ENCODE results near the gene ATG10.
"Not testable (repeated sequence)": the region's sequence is repeated elsewhere in the genome, so short reads cannot be mapped to it uniquely, and the experiment has no call there.

ATG10 gene

DNA sequence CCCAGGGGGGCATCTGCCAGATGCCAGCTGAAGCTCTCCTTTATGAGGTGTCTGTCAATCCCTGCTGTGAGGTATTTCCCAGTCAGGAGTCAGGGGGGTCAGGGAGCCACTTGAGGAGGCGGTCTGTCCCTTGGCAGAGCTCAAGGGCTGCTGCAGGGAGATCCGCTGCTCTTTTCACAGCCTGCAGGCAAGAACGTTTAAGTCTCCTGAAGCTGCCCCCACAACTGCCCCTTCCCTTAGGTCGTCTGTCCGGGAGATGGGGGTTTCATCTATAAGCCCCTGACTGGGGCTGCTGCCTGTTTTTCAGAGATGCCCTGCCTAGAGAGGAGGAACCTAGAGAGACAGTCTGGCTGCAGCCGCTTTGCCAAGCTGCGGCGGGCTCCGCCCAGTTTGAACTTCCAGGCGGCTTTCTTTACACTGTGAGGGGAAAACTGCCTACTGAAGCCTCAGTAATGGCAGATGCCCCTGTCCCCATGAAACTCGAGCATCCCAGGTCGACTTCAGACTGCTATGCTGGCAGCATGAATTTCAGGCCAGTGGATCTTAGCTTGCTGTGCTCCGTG lies 158.0 kb downstream of the ATG10 start:
- no peak overlapping the region for H2BK5ac ChIP-seq (ENCODE audit: low read length)
- no peak overlapping the region for H2BK120ac ChIP-seq (ENCODE audit: low read depth, low read length)
- H4K8ac ChIP-seq (ENCODE audit: low read depth, low read length): no peak overlapping the region
- no peak overlapping the region for H3K23ac ChIP-seq (ENCODE audit: low read length)
- H3K4me1 ChIP-seq (ENCODE audit: control insufficient read depth, low read depth, low read length): peaks cover 2% of the 10 kb centered on the region
- no peak overlapping the region for H3K18ac ChIP-seq (ENCODE audit: low read length)
- H3K36me3 ChIP-seq (ENCODE audit: control insufficient read depth, insufficient read depth, low read length): no peaks in the 10 kb centered on the region
- no peaks in the 10 kb centered on the region for H3K79me1 ChIP-seq (ENCODE audit: low read length)
- DNase-seq: peak; percentile 80
- H3K4me2 ChIP-seq (ENCODE audit: low read length): no peak overlapping the region
- H4K5ac ChIP-seq (ENCODE audit: low read length): no peak overlapping the region
- no peak overlapping the region for H2BK15ac ChIP-seq (replicated peaks; ENCODE audit: low read depth)
- H2AK5ac ChIP-seq (ENCODE audit: low read length): no peak overlapping the region
- H3K27ac ChIP-seq (ENCODE audit: low read depth, low read length): no peak overlapping the region
- no CpG with 5 or more reads among the region's 13 CpGs for WGBS (ENCODE audit: extremely low coverage, insufficient coverage, low lambda C conversion rate)
- no peak overlapping the region for H3K4ac ChIP-seq (ENCODE audit: low read depth, low read length)
- H3K4me3 ChIP-seq (ENCODE audit: low read length): no peak overlapping the region
- no peaks in the 10 kb centered on the region for H3K79me2 ChIP-seq (ENCODE audit: control insufficient read depth, insufficient read depth, low read length)
- H3K27me3 ChIP-seq (ENCODE audit: insufficient read depth, low read length, poor library complexity): no peaks in the 10 kb centered on the region
- no peak overlapping the region for H3K9ac ChIP-seq (ENCODE audit: low read length)
- no peak overlapping the region for H3K56ac ChIP-seq (ENCODE audit: low read length)

DNA sequence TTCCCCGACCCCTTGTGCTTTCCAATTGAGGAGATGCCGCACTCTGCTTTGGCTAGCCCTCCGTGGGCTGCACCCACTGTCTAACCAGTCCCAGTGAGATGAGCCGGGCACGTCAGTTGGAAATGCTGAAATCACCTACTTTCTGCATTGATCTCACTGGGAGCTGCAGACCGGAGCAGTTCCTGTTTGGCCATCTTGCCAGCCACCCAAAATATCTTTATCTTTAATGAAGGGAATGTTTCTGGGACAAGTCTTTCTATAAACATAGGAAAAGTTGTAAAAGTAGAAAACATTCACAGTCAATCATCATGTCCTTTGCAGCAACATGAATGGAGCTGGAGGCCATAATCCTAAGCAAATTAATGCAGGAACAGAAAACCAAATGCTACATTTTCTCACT lies 158.8 kb downstream of the ATG10 start:
- no peak overlapping the region for H3K18ac ChIP-seq (ENCODE audit: low read length)
- H3K23ac ChIP-seq (ENCODE audit: low read length): no peak overlapping the region
- H4K5ac ChIP-seq (ENCODE audit: low read length): no peak overlapping the region
- H3K27ac ChIP-seq (ENCODE audit: low read depth, low read length): no peak overlapping the region
- H2BK5ac ChIP-seq (ENCODE audit: low read length): no peak overlapping the region
- no peaks in the 10 kb centered on the region for H3K27me3 ChIP-seq (ENCODE audit: insufficient read depth, low read length, poor library complexity)
- no peaks in the 10 kb centered on the region for H3K79me2 ChIP-seq (ENCODE audit: control insufficient read depth, insufficient read depth, low read length)
- no peak overlapping the region for H3K9ac ChIP-seq (ENCODE audit: low read length)
- no peak overlapping the region for H3K56ac ChIP-seq (ENCODE audit: low read length)
- DNase-seq: no peak
- no peak overlapping the region for H3K4me2 ChIP-seq (ENCODE audit: low read length)
- H3K79me1 ChIP-seq (ENCODE audit: low read length): no peaks in the 10 kb centered on the region
- H3K4me3 ChIP-seq (ENCODE audit: low read length): no peak overlapping the region
- H2AK5ac ChIP-seq (ENCODE audit: low read length): no peak overlapping the region
- no peak overlapping the region for H2BK15ac ChIP-seq (replicated peaks; ENCODE audit: low read depth)
- H3K4ac ChIP-seq (ENCODE audit: low read depth, low read length): no peak overlapping the region
- H3K36me3 ChIP-seq (ENCODE audit: control insufficient read depth, insufficient read depth, low read length): no peaks in the 10 kb centered on the region
- no peak overlapping the region for H2BK120ac ChIP-seq (ENCODE audit: low read depth, low read length)
- no CpG with 5 or more reads among the region's 6 CpGs for WGBS (ENCODE audit: extremely low coverage, insufficient coverage, low lambda C conversion rate)
- no peak overlapping the region for H4K8ac ChIP-seq (ENCODE audit: low read depth, low read length)
- peaks cover 2% of the 10 kb centered on the region for H3K4me1 ChIP-seq (ENCODE audit: control insufficient read depth, low read depth, low read length)

DNA sequence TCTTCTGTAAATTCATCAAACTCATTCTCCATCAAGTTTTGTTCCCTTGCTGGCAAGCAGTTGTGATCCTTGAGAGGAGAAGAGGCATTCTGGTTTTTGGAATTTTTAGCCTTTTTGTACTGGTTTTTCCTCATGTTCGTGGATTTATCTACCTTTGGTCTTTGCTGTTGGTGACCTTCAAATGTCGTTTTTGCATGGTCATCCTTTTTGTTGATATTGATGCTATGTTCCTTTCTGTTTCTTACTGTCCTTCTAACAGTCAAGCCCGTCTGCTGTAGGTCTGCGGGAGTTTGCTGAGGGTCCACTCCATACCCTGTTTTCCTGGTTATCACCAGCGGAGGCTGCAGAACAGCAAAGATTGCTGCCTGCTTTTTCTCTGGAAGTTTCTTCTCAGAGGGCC lies 165.4 kb downstream of the ATG10 start:
- H3K4ac ChIP-seq (ENCODE audit: low read depth, low read length): no peak overlapping the region
- H3K36me3 ChIP-seq (ENCODE audit: control insufficient read depth, insufficient read depth, low read length): no peaks in the 10 kb centered on the region
- H2BK120ac ChIP-seq (ENCODE audit: low read depth, low read length): no peak overlapping the region
- no peak overlapping the region for H3K9ac ChIP-seq (ENCODE audit: low read length)
- no peaks in the 10 kb centered on the region for H3K4me1 ChIP-seq (ENCODE audit: control insufficient read depth, low read depth, low read length)
- H3K18ac ChIP-seq (ENCODE audit: low read length): no peak overlapping the region
- no peak overlapping the region for H4K5ac ChIP-seq (ENCODE audit: low read length)
- DNase-seq: no peak
- H3K23ac ChIP-seq (ENCODE audit: low read length): no peak overlapping the region
- no peak overlapping the region for H2AK5ac ChIP-seq (ENCODE audit: low read length)
- WGBS (ENCODE audit: extremely low coverage, insufficient coverage, low lambda C conversion rate): no CpG with 5 or more reads among the region's 5 CpGs
- H3K27me3 ChIP-seq (ENCODE audit: insufficient read depth, low read length, poor library complexity): no peaks in the 10 kb centered on the region
- H3K56ac ChIP-seq (ENCODE audit: low read length): no peak overlapping the region
- H4K8ac ChIP-seq (ENCODE audit: low read depth, low read length): no peak overlapping the region
- no peak overlapping the region for H3K4me2 ChIP-seq (ENCODE audit: low read length)
- no peak overlapping the region for H3K4me3 ChIP-seq (ENCODE audit: low read length)
- no peak overlapping the region for H2BK5ac ChIP-seq (ENCODE audit: low read length)
- H2BK15ac ChIP-seq (replicated peaks; ENCODE audit: low read depth): no peak overlapping the region
- no peaks in the 10 kb centered on the region for H3K79me2 ChIP-seq (ENCODE audit: control insufficient read depth, insufficient read depth, low read length)
- no peaks in the 10 kb centered on the region for H3K79me1 ChIP-seq (ENCODE audit: low read length)
- H3K27ac ChIP-seq (ENCODE audit: low read depth, low read length): no peak overlapping the region

DNA sequence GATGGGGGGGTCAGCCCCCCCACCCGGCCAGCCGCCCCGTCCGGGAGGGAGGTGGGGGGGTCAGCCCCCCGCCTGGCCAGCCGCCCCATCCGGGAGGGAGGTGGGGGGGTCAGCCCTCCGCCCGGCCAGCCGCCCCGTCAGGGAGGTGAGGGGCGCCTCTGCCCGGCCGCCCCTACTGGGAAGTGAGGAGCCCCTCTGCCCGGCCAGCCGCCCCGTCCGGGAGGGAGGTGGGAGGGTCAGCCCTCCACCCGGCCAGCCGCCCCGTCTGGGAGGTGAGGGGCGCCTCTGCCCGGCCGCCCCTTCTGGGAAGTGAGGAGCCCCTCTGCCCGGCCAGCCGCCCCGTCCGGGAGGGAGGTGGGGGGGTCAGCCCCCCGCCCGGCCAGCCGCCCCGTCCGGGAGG lies 168.0 kb downstream of the ATG10 start:
- WGBS (ENCODE audit: extremely low coverage, insufficient coverage, low lambda C conversion rate): no CpG with 5 or more reads among the region's 33 CpGs

DNA sequence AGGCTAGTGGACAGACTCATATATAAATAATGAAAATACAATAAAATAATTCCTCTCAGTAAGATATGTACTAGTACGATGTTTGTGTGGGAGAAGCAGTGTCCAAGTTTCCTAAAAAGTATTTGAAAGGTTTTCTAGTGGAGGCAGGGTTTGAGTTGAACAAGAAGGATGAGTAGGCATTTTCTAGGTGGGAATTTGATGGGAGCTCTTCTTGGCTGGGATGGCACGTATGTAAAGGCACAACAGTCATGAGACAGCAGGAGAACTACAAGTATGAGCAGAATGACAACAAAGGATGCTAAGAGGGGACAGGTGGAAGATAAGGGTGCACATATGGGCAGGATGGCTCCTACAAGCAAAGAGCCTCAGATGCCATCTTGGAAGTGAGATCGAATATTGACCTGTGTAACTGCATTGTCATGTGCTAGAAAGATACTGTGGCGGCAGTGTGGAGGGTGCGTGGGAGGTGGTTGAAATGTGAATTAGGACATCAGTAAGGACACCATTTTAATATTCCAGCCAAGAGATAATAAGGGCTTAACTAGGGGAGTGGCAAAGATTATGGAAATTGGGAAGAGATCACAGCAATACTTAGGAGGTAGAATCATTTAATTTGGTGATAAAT lies 170.5 kb downstream of the ATG10 start:
- Histone ChIP-seq H3K27me3 (ENCODE audit: insufficient read depth, low read length, poor library complexity) (no peaks in the 10 kb centered on the region), H4K5ac (ENCODE audit: low read length) (no peak overlapping the region), H3K36me3 (ENCODE audit: control insufficient read depth, insufficient read depth, low read length) (no peaks in the 10 kb centered on the region), H3K56ac (ENCODE audit: low read length) (no peak overlapping the region), H3K27ac (ENCODE audit: low read depth, low read length) (no peak overlapping the region), H3K9ac (ENCODE audit: low read length) (no peak overlapping the region), H2AK5ac (ENCODE audit: low read length) (no peak overlapping the region), H3K79me1 (ENCODE audit: low read length) (no peaks in the 10 kb centered on the region), H2BK15ac (replicated peaks; ENCODE audit: low read depth) (no peak overlapping the region), H3K4me1 (ENCODE audit: control insufficient read depth, low read depth, low read length) (no peaks in the 10 kb centered on the region), H3K23ac (ENCODE audit: low read length) (no peak overlapping the region), H3K4ac (ENCODE audit: low read depth, low read length) (no peak overlapping the region), H3K4me3 (ENCODE audit: low read length) (no peak overlapping the region), H3K79me2 (ENCODE audit: control insufficient read depth, insufficient read depth, low read length) (no peaks in the 10 kb centered on the region), H2BK120ac (ENCODE audit: low read depth, low read length) (no peak overlapping the region), H3K18ac (ENCODE audit: low read length) (no peak overlapping the region), H2BK5ac (ENCODE audit: low read length) (no peak overlapping the region), H4K8ac (ENCODE audit: low read depth, low read length) (no peak overlapping the region), H3K4me2 (ENCODE audit: low read length) (no peak overlapping the region)
- DNase-seq: no peak
- WGBS (ENCODE audit: extremely low coverage, insufficient coverage, low lambda C conversion rate): no CpG with 5 or more reads among the region's 5 CpGs

More for the DNA sequence above, 168.0 kb downstream of the ATG10 start:
- H4K8ac ChIP-seq (ENCODE audit: low read depth, low read length); H3K36me3 ChIP-seq (ENCODE audit: control insufficient read depth, insufficient read depth, low read length); H3K27me3 ChIP-seq (ENCODE audit: insufficient read depth, low read length, poor library complexity); H2BK15ac ChIP-seq (replicated peaks; ENCODE audit: low read depth); H3K18ac ChIP-seq (ENCODE audit: low read length); H4K5ac ChIP-seq (ENCODE audit: low read length); H3K23ac ChIP-seq (ENCODE audit: low read length); DNase-seq; H2AK5ac ChIP-seq (ENCODE audit: low read length); H3K4me3 ChIP-seq (ENCODE audit: low read length); H3K79me1 ChIP-seq (ENCODE audit: low read length); H3K4me2 ChIP-seq (ENCODE audit: low read length); H3K79me2 ChIP-seq (ENCODE audit: control insufficient read depth, insufficient read depth, low read length); H3K4ac ChIP-seq (ENCODE audit: low read depth, low read length); H3K9ac ChIP-seq (ENCODE audit: low read length); H3K56ac ChIP-seq (ENCODE audit: low read length); H3K27ac ChIP-seq (ENCODE audit: low read depth, low read length); H2BK5ac ChIP-seq (ENCODE audit: low read length); H3K4me1 ChIP-seq (ENCODE audit: control insufficient read depth, low read depth, low read length); H2BK120ac ChIP-seq (ENCODE audit: low read depth, low read length): not testable (repeated sequence)
